Natural killer cell treated with Interleukin-12 subunit alpha and Interleukin-12 subunit beta and Interleukin-15 and Interleukin-18, amount 100 ng/mL, for 72 hours (primary cell): Measurements from ENCODE around the gene NUP50. TPM values are rescaled to one million over a fixed set of nuclear protein-coding genes. Genes with fewer than 3 reads are reported as not detected.

ENCODE experiments used
- ATAC-seq, 2 donors: fragments of 150-1000 bp; cut with Tn5 transposase in 1 of 2; sonication (Bioruptor Pico), chemical (Tn5 transposase) in 1 of 2; 2 replicates each; pipeline ENCODE4 v1.10.0; 2021
- DNase-seq: peaks from one replicate; pipeline ENCODE4 v3.0.0; 2022; ENCODE audit warnings: low spot score
- H3K27ac Mint-ChIP-seq, 2 donors: 1 replicate in 1 of 2; 2 replicates in 1 of 2; pipeline ENCODE4 v1.8.0; 2022; ENCODE audit warnings: mixed read lengths in 2 of 2, mild to moderate bottlenecking in 1 of 2, moderate library complexity in 1 of 2
- H3K27me3 Mint-ChIP-seq, 2 donors: 1 replicate in 1 of 2; 2 replicates in 1 of 2; pipeline ENCODE4 v1.8.0; 2022; ENCODE audit warnings: mixed read lengths in 2 of 2
- H3K36me3 Mint-ChIP-seq: one replicate; pipeline ENCODE4 v1.8.0; 2022; ENCODE audit warnings: mixed read lengths
- H3K4me1 Mint-ChIP-seq, 2 donors: 1 replicate in 1 of 2; 2 replicates in 1 of 2; pipeline ENCODE4 v1.8.0; 2022; ENCODE audit warnings: low read depth in 2 of 2, mixed read lengths in 2 of 2, mild to moderate bottlenecking in 1 of 2
- H3K4me3 Mint-ChIP-seq: one replicate; pipeline ENCODE4 v1.8.0; 2022; ENCODE audit warnings: mixed read lengths
- H3K9me3 Mint-ChIP-seq: 2 replicates; pipeline ENCODE4 v1.8.0; 2022; ENCODE audit warnings: mixed read lengths
- total RNA-seq, 2 donors: library from RNA; stranded (reverse); gene quantifications; one replicate each; pipeline ENCODE4 v1.2.3, GENCODE V29; 2022

Gene NUP50
- total RNA-seq, 2 donors from 2014 or later = 124 to 185 TPM

GRCh38 chr22:45169591-45170466 lies 6.1 kb downstream of the NUP50 start:
- Mint-ChIP-seq H3K9me3 (no peaks in the 10 kb centered on the region), H3K36me3 (peaks cover 48% of the 10 kb centered on the region), H3K27me3 (no peaks in the 10 kb centered on the region), H3K4me3 (peak overlapping the region; percentile 58), H3K27ac (peak overlapping the region; percentile 65 to 88), H3K4me1 (peaks cover 49 to 67% of the 10 kb centered on the region in 2 donors)
- no peak for DNase-seq
- ATAC-seq = peak in 1 of 2 donors; percentile 62

DNA sequence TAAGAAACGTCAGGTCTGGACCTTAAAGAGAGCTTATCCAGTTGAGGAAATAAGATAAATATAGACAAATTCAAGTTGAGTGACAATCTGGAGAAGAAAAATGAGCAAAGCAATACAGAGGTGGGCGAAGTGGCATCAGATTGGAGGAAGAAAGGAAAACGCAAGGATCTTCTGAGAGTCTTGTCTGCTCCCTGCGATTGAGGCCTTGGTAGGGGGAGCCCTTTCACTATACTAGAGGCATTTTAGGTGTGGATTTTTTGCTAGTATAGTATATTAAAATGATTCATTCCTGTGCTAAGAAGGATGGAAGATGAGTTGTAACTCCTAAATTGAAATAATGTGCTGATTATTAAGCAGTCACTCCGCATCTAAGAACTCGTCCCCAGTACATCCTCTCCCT lies 8.1 kb downstream of the NUP50 start:
- Mint-ChIP-seq H3K4me3 (no peak overlapping the region), H3K27ac (no peak overlapping the region), H3K36me3 (peaks cover 45% of the 10 kb centered on the region), H3K9me3 (no peaks in the 10 kb centered on the region), H3K27me3 (no peaks in the 10 kb centered on the region), H3K4me1 (peaks cover 52 to 60% of the 10 kb centered on the region in 2 donors)
- ATAC-seq = no peak
- no peak for DNase-seq

- H3K4me3 Mint-ChIP-seq = peak overlapping the region; percentile 1
- H3K36me3 Mint-ChIP-seq = peaks cover 45% of the 10 kb centered on the region
- DNase-seq (no peak), ATAC-seq (no peak)
- no peaks in the 10 kb centered on the region for H3K9me3 Mint-ChIP-seq
- peaks cover 51 to 55% of the 10 kb centered on the region in 2 donors for H3K4me1 Mint-ChIP-seq
- H3K27ac Mint-ChIP-seq = peak overlapping the region; percentile 45 to 47
- H3K27me3 Mint-ChIP-seq = no peaks in the 10 kb centered on the region
Measured at GRCh38 chr22:45172881-45173585, 9.3 kb downstream of the NUP50 start.

GRCh38 chr22:45179276-45180049 lies 15.7 kb downstream of the NUP50 start:
- H3K27ac Mint-ChIP-seq = peak overlapping the region; percentile 16 to 64
- DNase-seq (no peak), ATAC-seq (no peak)
- no peaks in the 10 kb centered on the region for H3K9me3 Mint-ChIP-seq
- H3K27me3 Mint-ChIP-seq = no peaks in the 10 kb centered on the region
- H3K36me3 Mint-ChIP-seq = peaks cover 19% of the 10 kb centered on the region
- no peak overlapping the region for H3K4me3 Mint-ChIP-seq
- peaks cover 28 to 34% of the 10 kb centered on the region in 2 donors for H3K4me1 Mint-ChIP-seq

GRCh38 chr22:45180146-45180679 lies 16.5 kb downstream of the NUP50 start:
- Mint-ChIP-seq H3K9me3 (no peaks in the 10 kb centered on the region), H3K36me3 (peaks cover 23% of the 10 kb centered on the region), H3K4me1 (peaks cover 24 to 26% of the 10 kb centered on the region in 2 donors), H3K27ac (peak overlapping the region; percentile 16 to 64), H3K4me3 (no peak overlapping the region), H3K27me3 (no peaks in the 10 kb centered on the region)
- DNase-seq = no peak
- ATAC-seq = no peak

DNA sequence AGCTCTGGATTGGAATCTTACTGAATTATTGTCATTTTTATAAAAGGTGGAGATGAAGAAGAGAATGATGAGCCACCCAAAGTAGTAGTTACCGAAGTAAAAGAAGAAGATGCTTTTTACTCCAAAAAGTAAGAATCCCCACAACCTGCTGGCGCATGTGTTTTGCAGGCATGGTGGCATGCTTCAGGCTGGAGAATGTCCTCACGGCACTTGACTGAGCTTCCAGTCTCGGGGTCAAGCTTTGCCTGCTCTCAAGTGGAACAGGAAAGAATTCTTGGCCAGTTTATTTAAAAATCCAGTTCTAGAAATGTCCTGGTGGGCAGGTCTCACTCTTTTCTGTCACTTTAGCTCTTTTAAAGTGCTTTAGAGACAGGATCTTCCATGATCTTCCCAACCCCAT lies 17.5 kb downstream of the NUP50 start:
- peaks cover 26 to 27% of the 10 kb centered on the region in 2 donors for H3K4me1 Mint-ChIP-seq
- no peak overlapping the region for H3K4me3 Mint-ChIP-seq
- H3K27ac Mint-ChIP-seq = no peak overlapping the region
- H3K9me3 Mint-ChIP-seq = no peaks in the 10 kb centered on the region
- DNase-seq (no peak), ATAC-seq (no peak)
- peaks cover 27% of the 10 kb centered on the region for H3K36me3 Mint-ChIP-seq
- no peaks in the 10 kb centered on the region for H3K27me3 Mint-ChIP-seq

GRCh38 chr22:45181766-45182165 lies 18.0 kb downstream of the NUP50 start:
- Mint-ChIP-seq H3K9me3 (no peaks in the 10 kb centered on the region), H3K27ac (no peak overlapping the region)
- ATAC-seq = no peak

GRCh38 chr22:45183974-45184373 lies 20.2 kb downstream of the NUP50 start:
- DNase-seq = no peak
- Mint-ChIP-seq H3K4me3 (no peak overlapping the region), H3K4me1 (peaks cover 17 to 19% of the 10 kb centered on the region in 2 donors), H3K27me3 (no peaks in the 10 kb centered on the region), H3K9me3 (no peaks in the 10 kb centered on the region), H3K27ac (peak overlapping the region in 1 of 2 donors; percentile 13), H3K36me3 (peaks cover 31% of the 10 kb centered on the region)
- no peak for ATAC-seq

More at GRCh38 chr22:45181766-45182165, 18.0 kb downstream of the NUP50 start:
- DNase-seq = no peak
- H3K4me1 Mint-ChIP-seq = peaks cover 26 to 27% of the 10 kb centered on the region in 2 donors
- peaks cover 27% of the 10 kb centered on the region for H3K36me3 Mint-ChIP-seq
- H3K4me3 Mint-ChIP-seq = no peak overlapping the region
- no peaks in the 10 kb centered on the region for H3K27me3 Mint-ChIP-seq

GRCh38 chr22:45185718-45186514 lies 22.2 kb downstream of the NUP50 start:
- ATAC-seq (peak in 1 of 2 donors; percentile 46), DNase-seq (no peak)
- H3K36me3 Mint-ChIP-seq = peaks cover 29% of the 10 kb centered on the region
- no peaks in the 10 kb centered on the region for H3K27me3 Mint-ChIP-seq
- peaks cover 6 to 10% of the 10 kb centered on the region in 2 donors for H3K4me1 Mint-ChIP-seq
- H3K27ac Mint-ChIP-seq = peak overlapping the region in 1 of 2 donors; percentile 43
- H3K4me3 Mint-ChIP-seq = no peak overlapping the region
- no peaks in the 10 kb centered on the region for H3K9me3 Mint-ChIP-seq

DNA sequence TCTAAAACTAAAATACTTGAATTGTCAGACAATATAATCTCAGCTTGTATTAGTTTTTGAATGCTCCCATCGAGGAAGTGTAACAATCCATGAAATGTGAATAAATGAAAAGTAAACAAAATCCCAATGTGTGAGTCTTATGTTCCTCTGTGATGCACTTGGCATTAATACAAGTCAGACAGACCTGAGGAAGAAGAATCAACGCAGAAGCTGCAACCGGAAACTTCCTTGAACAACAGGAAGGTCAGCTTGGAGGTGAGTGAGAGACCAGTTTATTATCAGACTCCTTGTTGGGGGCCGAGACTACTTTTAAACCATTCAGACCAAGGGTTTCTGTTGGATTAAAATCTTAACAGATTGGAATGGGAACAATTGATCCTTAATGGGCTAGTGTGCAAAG lies 24.2 kb downstream of the NUP50 start:
- no peak for DNase-seq
- Mint-ChIP-seq H3K27me3 (no peaks in the 10 kb centered on the region), H3K4me1 (peaks cover 6% of the 10 kb centered on the region in 2 donors), H3K9me3 (no peaks in the 10 kb centered on the region), H3K27ac (no peak overlapping the region), H3K36me3 (peaks cover 27% of the 10 kb centered on the region), H3K4me3 (no peak overlapping the region)
- no peak for ATAC-seq

- no peak for ATAC-seq
- Mint-ChIP-seq H3K27me3 (no peaks in the 10 kb centered on the region), H3K27ac (no peak overlapping the region), H3K4me1 (peaks cover 6% of the 10 kb centered on the region in 2 donors), H3K4me3 (no peak overlapping the region), H3K36me3 (peaks cover 19% of the 10 kb centered on the region), H3K9me3 (no peaks in the 10 kb centered on the region)
- no peak for DNase-seq
Measured at GRCh38 chr22:45188779-45189178, 25.1 kb downstream of the NUP50 start.

DNA sequence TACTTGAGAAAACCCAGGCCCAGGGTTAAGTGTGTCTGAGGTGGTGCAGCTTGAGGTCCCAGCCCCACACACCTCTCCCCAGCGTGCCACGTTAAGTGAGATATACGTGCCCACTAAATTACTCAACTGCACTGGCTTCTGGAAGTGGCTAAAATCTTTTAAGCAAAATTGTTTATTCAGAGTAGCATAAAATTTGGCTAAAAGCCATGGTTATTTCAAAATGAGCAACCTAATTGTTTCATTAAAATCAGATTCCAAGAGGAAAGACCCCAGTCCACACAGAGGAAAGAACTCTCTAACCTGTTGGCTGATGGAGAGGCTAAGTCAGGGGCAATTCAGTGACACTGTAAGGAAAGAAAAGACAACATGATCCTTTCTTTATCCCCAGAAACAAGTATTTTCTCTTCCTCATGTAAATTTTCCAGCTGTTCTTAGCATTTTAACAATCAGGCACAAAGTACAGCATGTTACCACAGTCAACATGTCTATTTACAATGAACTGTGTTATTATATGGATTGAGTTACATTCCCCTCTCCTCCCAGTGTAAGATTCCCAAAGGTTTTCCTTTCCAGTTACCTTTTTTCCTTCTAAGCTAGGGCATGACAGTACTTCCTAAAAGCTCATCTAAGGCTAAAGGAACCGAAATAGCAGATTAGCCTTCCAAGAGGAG lies 26.6 kb downstream of the NUP50 start:
- no peaks in the 10 kb centered on the region for H3K9me3 Mint-ChIP-seq
- peaks cover 12% of the 10 kb centered on the region for H3K36me3 Mint-ChIP-seq
- no peak overlapping the region for H3K4me3 Mint-ChIP-seq
- no peak overlapping the region for H3K27ac Mint-ChIP-seq
- H3K27me3 Mint-ChIP-seq = no peaks in the 10 kb centered on the region
- H3K4me1 Mint-ChIP-seq = peaks cover 5 to 6% of the 10 kb centered on the region in 2 donors
- ATAC-seq (no peak), DNase-seq (no peak)
